GM18526 (cell line): Measurements from ENCODE around the gene SLC29A1.

Experiments used
- POLR2A ChIP-seq: IDR thresholded peaks from 3 replicates; pipeline ENCODE4 v1.6.1; 2011; ENCODE audit not compliant: insufficient read length; ENCODE audit errors: extremely low read depth

SLC29A1 gene

GRCh38 chr6:44223319-44224028, at the start of gene SLC29A1:
Gene SLC29A1 (plus strand): TSS chr6:44223595. CDS start chr6:44227314, 3,719 bp downstream.
- peak; percentile 78 for TF ChIP-seq POLR2A

- no peak for TF ChIP-seq POLR2A
Observed at GRCh38 chr6:44176130-44176761, 47.1 kb upstream of the SLC29A1 start.

GRCh38 chr6:44176762-44177509, 46.5 kb upstream of the SLC29A1 start:
- TF ChIP-seq POLR2A: no peak

- TF ChIP-seq POLR2A: no peak
Observed at GRCh38 chr6:44177691-44178423, 45.5 kb upstream of the SLC29A1 start.

- TF ChIP-seq POLR2A: no peak
Observed at GRCh38 chr6:44178424-44179071, 44.8 kb upstream of the SLC29A1 start.

GRCh38 chr6:44179072-44179536, 44.3 kb upstream of the SLC29A1 start:
- no peak for TF ChIP-seq POLR2A

GRCh38 chr6:44179648-44180047, 43.7 kb upstream of the SLC29A1 start:
- no peak for TF ChIP-seq POLR2A

GRCh38 chr6:44180406-44180805, 43.0 kb upstream of the SLC29A1 start:
- TF ChIP-seq POLR2A: no peak

- TF ChIP-seq POLR2A: no peak
Observed at GRCh38 chr6:44180886-44181285, 42.5 kb upstream of the SLC29A1 start.

- TF ChIP-seq POLR2A: no peak
Observed at GRCh38 chr6:44182911-44183390, 40.4 kb upstream of the SLC29A1 start.

- no peak for TF ChIP-seq POLR2A
Observed at GRCh38 chr6:44183783-44184182, 39.6 kb upstream of the SLC29A1 start.

- TF ChIP-seq POLR2A: no peak
Observed at GRCh38 chr6:44185953-44186634, 37.3 kb upstream of the SLC29A1 start.

GRCh38 chr6:44186635-44187025, 36.8 kb upstream of the SLC29A1 start:
- TF ChIP-seq POLR2A: no peak

- TF ChIP-seq POLR2A: no peak
Observed at GRCh38 chr6:44188819-44189218, 34.6 kb upstream of the SLC29A1 start.
